ENCODE data around the gene SLC23A3. TPM values are rescaled to one million over a fixed set of nuclear protein-coding genes. Genes with fewer than 3 reads are reported as not detected.

Gene SLC23A3
- total and polyA plus RNA-seq, 4 donors: 0.23 to 2.4 (median 0.66) TPM

DNA sequence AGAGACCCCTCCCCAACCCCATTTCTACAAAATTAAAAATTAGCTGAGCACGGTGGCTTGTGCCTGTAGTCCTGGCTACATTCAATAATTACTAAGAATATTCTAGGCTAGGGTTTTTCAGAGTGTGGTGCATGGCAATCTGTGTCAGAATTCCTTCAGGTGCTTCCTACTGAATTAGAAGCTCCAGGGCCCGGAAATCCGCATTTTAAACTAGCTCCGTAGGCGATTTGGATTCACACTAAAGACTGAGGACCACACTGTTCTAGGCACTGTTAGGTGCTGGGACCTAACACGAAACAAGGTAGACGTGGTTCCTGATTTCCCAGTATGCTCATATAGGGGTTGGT lies 36.1 kb upstream of the SLC23A3 start:
- Histone ChIP-seq H3K4me3 (ENCODE audit: low read depth in 1 of 3, low read length in 3 of 3) (peak overlapping the region; percentile 78 to 95 (median 84)), H3K9me3 (ENCODE audit: control insufficient read depth in 4 of 4, low read length in 3 of 4) (no peaks in the 10 kb centered on the region), H3K27ac (ENCODE audit: low read depth in 1 of 2, low read length in 2 of 2) (peak overlapping the region; percentile 95 to 97), H3K27me3 (ENCODE audit: control insufficient read depth in 4 of 4, insufficient read depth in 4 of 4, low read length in 3 of 4) (no peaks in the 10 kb centered on the region), H3K4me1 (ENCODE audit: control insufficient read depth in 4 of 4, insufficient read depth in 4 of 4, low read length in 3 of 4) (peaks cover 3 to 26% (median 23%) of the 10 kb centered on the region in 4 donors), H3K36me3 (ENCODE audit: control insufficient read depth in 4 of 4, insufficient read depth in 3 of 4, low read depth in 1 of 4, low read length in 3 of 4) (peaks cover 2 to 16% (median 8%) of the 10 kb centered on the region in 4 donors), H3K9ac (ENCODE audit: low read depth in 1 of 2, low read length in 2 of 2) (peak overlapping the region; percentile 89 to 97)
- 22% methylated on average over 7 of the region's 7 CpGs for WGBS
- DNase-seq (ENCODE audit: low spot score): no peak
- TF ChIP-seq RXRA (IDR thresholded peaks at IDR 0.05) (no peak), RAD21 (IDR thresholded peaks at IDR 0.05) (no peak), HNF4G (IDR thresholded peaks at IDR 0.05) (no peak), TAF1 (conservative IDR thresholded peaks at IDR 0.05) (no peak), EGR1 (IDR thresholded peaks at IDR 0.05; ENCODE audit: low read depth in 2 of 2) (no peak), YY1 (IDR thresholded peaks at IDR 0.05) (no peak), NR2F2 (IDR thresholded peaks at IDR 0.05) (no peak)
- TF ChIP-seq, protein P1, sequence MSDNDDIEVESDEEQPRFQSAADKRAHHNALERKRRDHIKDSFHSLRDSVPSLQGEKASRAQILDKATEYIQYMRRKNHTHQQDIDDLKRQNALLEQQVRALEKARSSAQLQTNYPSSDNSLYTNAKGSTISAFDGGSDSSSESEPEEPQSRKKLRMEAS (IDR thresholded peaks at IDR 0.05): no peak
- TF ChIP-seq, protein P2, sequence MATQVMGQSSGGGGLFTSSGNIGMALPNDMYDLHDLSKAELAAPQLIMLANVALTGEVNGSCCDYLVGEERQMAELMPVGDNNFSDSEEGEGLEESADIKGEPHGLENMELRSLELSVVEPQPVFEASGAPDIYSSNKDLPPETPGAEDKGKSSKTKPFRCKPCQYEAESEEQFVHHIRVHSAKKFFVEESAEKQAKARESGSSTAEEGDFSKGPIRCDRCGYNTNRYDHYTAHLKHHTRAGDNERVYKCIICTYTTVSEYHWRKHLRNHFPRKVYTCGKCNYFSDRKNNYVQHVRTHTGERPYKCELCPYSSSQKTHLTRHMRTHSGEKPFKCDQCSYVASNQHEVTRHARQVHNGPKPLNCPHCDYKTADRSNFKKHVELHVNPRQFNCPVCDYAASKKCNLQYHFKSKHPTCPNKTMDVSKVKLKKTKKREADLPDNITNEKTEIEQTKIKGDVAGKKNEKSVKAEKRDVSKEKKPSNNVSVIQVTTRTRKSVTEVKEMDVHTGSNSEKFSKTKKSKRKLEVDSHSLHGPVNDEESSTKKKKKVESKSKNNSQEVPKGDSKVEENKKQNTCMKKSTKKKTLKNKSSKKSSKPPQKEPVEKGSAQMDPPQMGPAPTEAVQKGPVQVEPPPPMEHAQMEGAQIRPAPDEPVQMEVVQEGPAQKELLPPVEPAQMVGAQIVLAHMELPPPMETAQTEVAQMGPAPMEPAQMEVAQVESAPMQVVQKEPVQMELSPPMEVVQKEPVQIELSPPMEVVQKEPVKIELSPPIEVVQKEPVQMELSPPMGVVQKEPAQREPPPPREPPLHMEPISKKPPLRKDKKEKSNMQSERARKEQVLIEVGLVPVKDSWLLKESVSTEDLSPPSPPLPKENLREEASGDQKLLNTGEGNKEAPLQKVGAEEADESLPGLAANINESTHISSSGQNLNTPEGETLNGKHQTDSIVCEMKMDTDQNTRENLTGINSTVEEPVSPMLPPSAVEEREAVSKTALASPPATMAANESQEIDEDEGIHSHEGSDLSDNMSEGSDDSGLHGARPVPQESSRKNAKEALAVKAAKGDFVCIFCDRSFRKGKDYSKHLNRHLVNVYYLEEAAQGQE (IDR thresholded peaks at IDR 0.05): no peak
- TF ChIP-seq, protein P3, sequence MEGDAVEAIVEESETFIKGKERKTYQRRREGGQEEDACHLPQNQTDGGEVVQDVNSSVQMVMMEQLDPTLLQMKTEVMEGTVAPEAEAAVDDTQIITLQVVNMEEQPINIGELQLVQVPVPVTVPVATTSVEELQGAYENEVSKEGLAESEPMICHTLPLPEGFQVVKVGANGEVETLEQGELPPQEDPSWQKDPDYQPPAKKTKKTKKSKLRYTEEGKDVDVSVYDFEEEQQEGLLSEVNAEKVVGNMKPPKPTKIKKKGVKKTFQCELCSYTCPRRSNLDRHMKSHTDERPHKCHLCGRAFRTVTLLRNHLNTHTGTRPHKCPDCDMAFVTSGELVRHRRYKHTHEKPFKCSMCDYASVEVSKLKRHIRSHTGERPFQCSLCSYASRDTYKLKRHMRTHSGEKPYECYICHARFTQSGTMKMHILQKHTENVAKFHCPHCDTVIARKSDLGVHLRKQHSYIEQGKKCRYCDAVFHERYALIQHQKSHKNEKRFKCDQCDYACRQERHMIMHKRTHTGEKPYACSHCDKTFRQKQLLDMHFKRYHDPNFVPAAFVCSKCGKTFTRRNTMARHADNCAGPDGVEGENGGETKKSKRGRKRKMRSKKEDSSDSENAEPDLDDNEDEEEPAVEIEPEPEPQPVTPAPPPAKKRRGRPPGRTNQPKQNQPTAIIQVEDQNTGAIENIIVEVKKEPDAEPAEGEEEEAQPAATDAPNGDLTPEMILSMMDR (IDR thresholded peaks at IDR 0.05; ENCODE audit: low read depth, low read length, missing input control): no peak

DNA sequence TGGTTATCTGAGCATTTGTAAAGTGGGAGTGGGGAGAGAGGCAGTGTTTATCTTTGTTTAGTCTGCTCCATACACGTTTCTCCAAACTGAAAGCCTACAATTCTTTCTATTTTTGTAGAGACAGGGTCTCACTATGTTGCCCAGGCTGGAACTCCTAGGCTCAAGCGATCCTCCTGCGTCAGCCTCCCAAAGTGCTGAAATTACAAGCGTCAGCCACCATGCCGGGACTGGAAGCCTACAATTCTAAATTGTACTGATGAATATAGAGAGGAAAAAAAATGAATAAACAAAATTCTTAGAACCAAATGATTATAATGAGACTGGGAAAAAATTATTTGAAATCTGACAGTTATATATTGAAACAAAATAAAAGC lies 35.3 kb upstream of the SLC23A3 start:
- TF ChIP-seq GABPA (IDR thresholded peaks at IDR 0.05 in 1 of 2, conservative IDR thresholded peaks at IDR 0.05 in 1 of 2) (no peak), EGR1 (IDR thresholded peaks at IDR 0.05; ENCODE audit: low read depth in 2 of 2) (no peak), FOXA2 (IDR thresholded peaks at IDR 0.05) (no peak), SP1 (IDR thresholded peaks at IDR 0.05) (no peak), RXRA (IDR thresholded peaks at IDR 0.05) (no peak), YY1 (IDR thresholded peaks at IDR 0.05) (no peak), TAF1 (conservative IDR thresholded peaks at IDR 0.05) (no peak), NR2F2 (IDR thresholded peaks at IDR 0.05) (no peak), HNF4G (IDR thresholded peaks at IDR 0.05) (no peak), RAD21 (IDR thresholded peaks at IDR 0.05) (no peak), HNF4A (conservative IDR thresholded peaks at IDR 0.05) (no peak), JUND (IDR thresholded peaks at IDR 0.05) (no peak)
- TF ChIP-seq, protein P2 (IDR thresholded peaks at IDR 0.05): no peak
- TF ChIP-seq, protein P1 (IDR thresholded peaks at IDR 0.05): no peak
- TF ChIP-seq, protein P4, sequence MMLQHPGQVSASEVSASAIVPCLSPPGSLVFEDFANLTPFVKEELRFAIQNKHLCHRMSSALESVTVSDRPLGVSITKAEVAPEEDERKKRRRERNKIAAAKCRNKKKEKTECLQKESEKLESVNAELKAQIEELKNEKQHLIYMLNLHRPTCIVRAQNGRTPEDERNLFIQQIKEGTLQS (IDR thresholded peaks at IDR 0.05): no peak
- TF ChIP-seq, protein P5, sequence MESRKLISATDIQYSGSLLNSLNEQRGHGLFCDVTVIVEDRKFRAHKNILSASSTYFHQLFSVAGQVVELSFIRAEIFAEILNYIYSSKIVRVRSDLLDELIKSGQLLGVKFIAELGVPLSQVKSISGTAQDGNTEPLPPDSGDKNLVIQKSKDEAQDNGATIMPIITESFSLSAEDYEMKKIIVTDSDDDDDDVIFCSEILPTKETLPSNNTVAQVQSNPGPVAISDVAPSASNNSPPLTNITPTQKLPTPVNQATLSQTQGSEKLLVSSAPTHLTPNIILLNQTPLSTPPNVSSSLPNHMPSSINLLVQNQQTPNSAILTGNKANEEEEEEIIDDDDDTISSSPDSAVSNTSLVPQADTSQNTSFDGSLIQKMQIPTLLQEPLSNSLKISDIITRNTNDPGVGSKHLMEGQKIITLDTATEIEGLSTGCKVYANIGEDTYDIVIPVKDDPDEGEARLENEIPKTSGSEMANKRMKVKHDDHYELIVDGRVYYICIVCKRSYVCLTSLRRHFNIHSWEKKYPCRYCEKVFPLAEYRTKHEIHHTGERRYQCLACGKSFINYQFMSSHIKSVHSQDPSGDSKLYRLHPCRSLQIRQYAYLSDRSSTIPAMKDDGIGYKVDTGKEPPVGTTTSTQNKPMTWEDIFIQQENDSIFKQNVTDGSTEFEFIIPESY (IDR thresholded peaks at IDR 0.05): no peak
- TF ChIP-seq, protein P3 (IDR thresholded peaks at IDR 0.05; ENCODE audit: low read depth, low read length, missing input control): no peak
- Histone ChIP-seq H3K27me3 (ENCODE audit: control insufficient read depth in 4 of 4, insufficient read depth in 4 of 4, low read length in 3 of 4) (no peaks in the 10 kb centered on the region), H3K4me3 (ENCODE audit: low read depth in 1 of 3, low read length in 3 of 3) (no peak overlapping the region), H3K36me3 (ENCODE audit: control insufficient read depth in 4 of 4, insufficient read depth in 3 of 4, low read depth in 1 of 4, low read length in 3 of 4) (peaks cover 0 to 10% (median 5%) of the 10 kb centered on the region in 4 donors), H3K9ac (ENCODE audit: low read depth in 1 of 2, low read length in 2 of 2) (no peak overlapping the region), H3K9me3 (ENCODE audit: control insufficient read depth in 4 of 4, low read length in 3 of 4) (no peaks in the 10 kb centered on the region), H3K27ac (ENCODE audit: low read depth in 1 of 2, low read length in 2 of 2) (no peak overlapping the region), H3K4me1 (ENCODE audit: control insufficient read depth in 4 of 4, insufficient read depth in 4 of 4, low read length in 3 of 4) (peaks cover 3 to 26% (median 23%) of the 10 kb centered on the region in 4 donors)
- 89% methylated on average over 5 of the region's 5 CpGs for WGBS
- no peak for DNase-seq (ENCODE audit: low spot score)
